ENCODE data around the gene LSG1. TPM values are rescaled to one million over a fixed set of nuclear protein-coding genes. Genes with fewer than 3 reads are reported as not detected.

Gene LSG1
- total and polyA plus RNA-seq, 2 of the 13 experiments (the other 11 are each of a cell fraction or from before 2014, with no cell fraction given): 21.4 to 32.1 TPM

- no peak for TF ChIP-seq NFE2L1 (CRISPR knock-in tag; IDR thresholded peaks at IDR 0.05; ENCODE audit: borderline replicate concordance)
- peak; percentile 28 for TF ChIP-seq SKI (IDR thresholded peaks at IDR 0.05; ENCODE audit: partially characterized antibody)
- TF ChIP-seq ZFX (CRISPR knock-in tag; IDR thresholded peaks at IDR 0.05; ENCODE audit: low read depth): no peak; the same call in none of the 2 replicates
- TF ChIP-seq HNF1B (CRISPR knock-in tag; IDR thresholded peaks at IDR 0.05): peak; percentile 24; the same call in 1 of the 2 replicates
- TF ChIP-seq MXD4 (CRISPR knock-in tag; IDR thresholded peaks at IDR 0.05): 0 out of 2 replicates have a peak, but pooled peaks have one; percentile 56
- no peak; the same call in 1 of the 2 replicates for TF ChIP-seq ZNF589 (CRISPR knock-in tag; conservative IDR thresholded peaks at IDR 0.05)
- 0 out of 2 replicates have a peak, but pooled peaks have one; percentile 38 for TF ChIP-seq CENPT (CRISPR knock-in tag; IDR thresholded peaks at IDR 0.05; ENCODE audit: low read depth)
- no peak for TF ChIP-seq MAFK (conservative IDR thresholded peaks at IDR 0.05 in 1 of 2, IDR thresholded peaks at IDR 0.05 in 1 of 2; ENCODE audit: low read length in 2 of 2)
- peak; percentile 71; the same call in 1 of the 2 replicates for TF ChIP-seq ARID5B (CRISPR knock-in tag; IDR thresholded peaks at IDR 0.05)
- no peak for TF ChIP-seq ZUFSP (CRISPR knock-in tag; IDR thresholded peaks at IDR 0.05; ENCODE audit: borderline replicate concordance)
- peak; percentile 72 for TF ChIP-seq ZMYM4 (CRISPR knock-in tag; IDR thresholded peaks at IDR 0.05)
- no peak for TF ChIP-seq ZNF567 (CRISPR knock-in tag; IDR thresholded peaks at IDR 0.05; ENCODE audit: borderline replicate concordance)
- TF ChIP-seq ZIK1 (CRISPR knock-in tag; IDR thresholded peaks at IDR 0.05; ENCODE audit: borderline replicate concordance, low read depth): no peak
- peak; percentile 51; the same call in 1 of the 2 replicates for TF ChIP-seq ZNF770 (CRISPR knock-in tag; IDR thresholded peaks at IDR 0.05)
- no peak for TF ChIP-seq SIN3A (IDR thresholded peaks at IDR 0.05; ENCODE audit: borderline replicate concordance, low read depth, low read length)
- peak; percentile 76; the same call in 1 of the 2 replicates for TF ChIP-seq REPIN1 (CRISPR knock-in tag; IDR thresholded peaks at IDR 0.05; ENCODE audit: borderline replicate concordance, low read depth)
- 0 out of 2 replicates have a peak, but pooled peaks have one; percentile 43 for TF ChIP-seq DNMT1 (CRISPR knock-in tag; IDR thresholded peaks at IDR 0.05)
- TF ChIP-seq KMT2B (CRISPR knock-in tag; IDR thresholded peaks at IDR 0.05): no peak
- TF ChIP-seq ZNF563 (CRISPR knock-in tag; IDR thresholded peaks at IDR 0.05): peak; percentile 90; the same call in 1 of the 2 replicates
Measured at GRCh38 chr3:194633349-194634004, 38.5 kb downstream of the LSG1 start, which contains the start of gene TMEM44 (continued).

Measured in HepG2 (cell line).